ENCODE measurements around the gene CACNA1I. TPM values are rescaled to one million over a fixed set of nuclear protein-coding genes. Genes with fewer than 3 reads are reported as not detected.

The CACNA1I gene
- total and polyA plus RNA-seq, 2 donors (not counting 3 experiments of a cell fraction or from before 2014, with no cell fraction given), result not detected

- H3K79me2 ChIP-seq (ENCODE audit: control insufficient read depth, insufficient read depth, low read length), result no peaks in the 10 kb centered on the region
- no peaks in the 10 kb centered on the region for H3K36me3 ChIP-seq (ENCODE audit: control insufficient read depth in 2 of 2, extremely low read depth in 1 of 2, insufficient read depth in 2 of 2, low read length in 2 of 2)
- H2AFZ ChIP-seq (ENCODE audit: low read depth, low read length), result no peak overlapping the region
- intact Hi-C loops (cut with micrococcal nuclease) (no loop called here), dilution Hi-C loops (cut with MboI; ENCODE audit: extremely low pct_ligation_motif_present, low sequenced_read_pairs) (no loop called here)
- DNase-seq (ENCODE audit: low read depth, low spot score) (no peak), FAIRE-seq (no peak)
- H3K9me1 ChIP-seq (replicated peaks; ENCODE audit: control insufficient read depth, extremely low read depth, insufficient read depth, low read length), result no peaks in the 10 kb centered on the region
- no TSS peak for BruUV-seq (replicated peaks)
- no peaks in the 10 kb centered on the region for H4K20me1 ChIP-seq (replicated peaks; ENCODE audit: control insufficient read depth, extremely low read depth, insufficient read depth, low read length)
- no peak overlapping the region for H3K4me3 ChIP-seq (replicated peaks in 1 of 3; ENCODE audit: insufficient read depth in 1 of 3, low read depth in 1 of 3, low read length in 3 of 3)
- no peak overlapping the region for H3K9ac ChIP-seq (replicated peaks; ENCODE audit: extremely low read depth, insufficient read depth, low read length)
- POLR2A ChIA-PET, result no interaction called here
- H3K4me2 ChIP-seq (ENCODE audit: insufficient read depth, low read length), result no peak overlapping the region
- CTCF ChIA-PET, result interaction anchor here (1.5 to 1.6 kb wide), 2 partner anchors 318 to 319 kb away, joined by 3 to 4 read pairs; no protein-coding TSS in a partner anchor
- no peaks in the 10 kb centered on the region for H3K9me3 ChIP-seq (replicated peaks; ENCODE audit: control insufficient read depth, insufficient read depth, low read length)
- no peak overlapping the region for H3K27ac ChIP-seq (ENCODE audit: insufficient read depth, low read depth, low read length)
- H3K27me3 ChIP-seq (ENCODE audit: control insufficient read depth in 2 of 2, insufficient read depth in 2 of 2, low read length in 2 of 2), result no peaks in the 10 kb centered on the region
- H3K4me1 ChIP-seq (ENCODE audit: control insufficient read depth, extremely low read depth, insufficient read depth, low read length), result no peaks in the 10 kb centered on the region
- TF ChIP-seq JUN (IDR thresholded peaks at IDR 0.05; ENCODE audit: borderline replicate concordance, insufficient read depth, insufficient read length, low read depth) (no peak), POLR2AphosphoS5 (IDR thresholded peaks at IDR 0.05; ENCODE audit: insufficient read depth, low read depth, low read length) (no peak), POLR2A (IDR thresholded peaks at IDR 0.05; ENCODE audit: low read depth, low read length) (no peak), FOS (IDR thresholded peaks at IDR 0.05; ENCODE audit: borderline replicate concordance, insufficient read depth, low read length) (no peak)
Observed at GRCh38 chr22:39706376-39707140, 136.0 kb downstream of the CACNA1I start.

GRCh38 chr22:39707351-39707750, 136.8 kb downstream of the CACNA1I start:
- Histone ChIP-seq H3K4me3 (replicated peaks in 1 of 3; ENCODE audit: insufficient read depth in 1 of 3, low read depth in 1 of 3, low read length in 3 of 3) (no peak overlapping the region), H3K9me1 (replicated peaks; ENCODE audit: control insufficient read depth, extremely low read depth, insufficient read depth, low read length) (no peaks in the 10 kb centered on the region), H3K9ac (replicated peaks; ENCODE audit: extremely low read depth, insufficient read depth, low read length) (no peak overlapping the region), H2AFZ (ENCODE audit: low read depth, low read length) (no peak overlapping the region), H3K27ac (ENCODE audit: insufficient read depth, low read depth, low read length) (no peak overlapping the region), H3K4me1 (ENCODE audit: control insufficient read depth, extremely low read depth, insufficient read depth, low read length) (no peaks in the 10 kb centered on the region), H3K4me2 (ENCODE audit: insufficient read depth, low read length) (no peak overlapping the region), H4K20me1 (replicated peaks; ENCODE audit: control insufficient read depth, extremely low read depth, insufficient read depth, low read length) (no peaks in the 10 kb centered on the region), H3K27me3 (ENCODE audit: control insufficient read depth in 2 of 2, insufficient read depth in 2 of 2, low read length in 2 of 2) (no peaks in the 10 kb centered on the region), H3K36me3 (ENCODE audit: control insufficient read depth in 2 of 2, extremely low read depth in 1 of 2, insufficient read depth in 2 of 2, low read length in 2 of 2) (no peaks in the 10 kb centered on the region), H3K9me3 (replicated peaks; ENCODE audit: control insufficient read depth, insufficient read depth, low read length) (no peaks in the 10 kb centered on the region), H3K79me2 (ENCODE audit: control insufficient read depth, insufficient read depth, low read length) (no peaks in the 10 kb centered on the region)
- ChIA-PET CTCF (interaction anchor here (0.7 to 1.5 kb wide), 2 partner anchors 12 to 317 kb away, joined by 3 to 4 read pairs; no protein-coding TSS in a partner anchor), POLR2A (no interaction called here)
- FAIRE-seq (no peak), DNase-seq (ENCODE audit: low read depth, low spot score) (no peak)
- no TSS peak for BruUV-seq (replicated peaks)
- intact Hi-C loops (cut with micrococcal nuclease), result no loop called here
- dilution Hi-C loops (cut with MboI; ENCODE audit: extremely low pct_ligation_motif_present, low sequenced_read_pairs), result no loop called here
- TF ChIP-seq CTCF (IDR thresholded peaks at IDR 0.05; ENCODE audit: extremely low read depth in 1 of 2, insufficient read depth in 1 of 2, low read depth in 1 of 2, low read length in 2 of 2) (no peak), MAX (IDR thresholded peaks at IDR 0.05; ENCODE audit: insufficient read depth, insufficient read length) (no peak), MYC (IDR thresholded peaks at IDR 0.05; ENCODE audit: low read depth, low read length) (no peak), EZH2 (IDR thresholded peaks at IDR 0.05; ENCODE audit: borderline replicate concordance, low read depth, low read length, severe bottlenecking) (no peak), GATA2 (IDR thresholded peaks at IDR 0.05; ENCODE audit: insufficient read depth, insufficient read length, low read depth, low read length) (no peak), JUN (IDR thresholded peaks at IDR 0.05; ENCODE audit: borderline replicate concordance, insufficient read depth, insufficient read length, low read depth) (no peak), FOS (IDR thresholded peaks at IDR 0.05; ENCODE audit: borderline replicate concordance, insufficient read depth, low read length) (no peak), POLR2AphosphoS5 (IDR thresholded peaks at IDR 0.05; ENCODE audit: insufficient read depth, low read depth, low read length) (no peak), POLR2A (IDR thresholded peaks at IDR 0.05; ENCODE audit: low read depth, low read length) (no peak)
